ENCODE data around the gene OBSCN.

Gene OBSCN

DNA sequence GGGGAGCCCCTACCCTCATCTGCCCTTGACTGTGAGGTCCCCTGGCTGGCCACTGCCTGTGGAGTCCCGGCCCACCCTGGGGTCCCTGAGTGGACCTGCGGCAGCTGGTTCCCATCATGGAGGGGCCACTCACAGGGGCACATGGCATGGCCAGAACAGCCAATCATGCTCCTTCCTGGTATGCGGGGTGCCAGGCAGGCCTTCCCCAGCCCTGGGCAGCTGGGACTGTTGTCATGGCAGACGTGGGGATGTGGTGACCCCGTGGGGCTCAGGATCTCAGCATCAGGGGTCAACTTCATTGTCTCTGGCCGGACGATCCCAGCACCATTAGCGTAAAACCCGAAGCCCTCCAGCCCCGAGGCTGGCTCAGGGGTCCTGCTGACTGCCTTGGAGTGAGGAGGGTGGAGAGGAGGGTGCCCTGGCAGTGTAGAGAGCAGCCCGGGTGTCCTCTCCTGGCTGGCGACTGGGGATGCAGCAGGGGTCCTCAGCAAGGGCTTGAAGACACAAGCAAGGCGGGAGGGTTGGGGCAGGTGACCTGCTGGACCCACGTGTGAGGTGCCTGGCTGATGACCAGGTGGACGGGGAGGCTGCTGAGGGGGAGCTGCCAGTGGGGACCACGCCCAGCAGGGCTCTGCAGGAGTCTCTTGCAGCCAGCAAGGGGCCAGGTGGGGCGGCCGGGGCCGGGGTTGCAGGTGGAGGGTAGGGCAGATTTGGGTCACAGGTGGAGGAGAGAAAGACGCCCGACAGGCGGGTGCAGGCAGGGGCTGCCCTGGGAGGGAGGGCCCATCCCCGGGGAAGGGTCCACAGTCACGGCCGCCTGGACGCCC lies 153.7 kb downstream of the OBSCN start:
- no peak for ATAC-seq

DNA sequence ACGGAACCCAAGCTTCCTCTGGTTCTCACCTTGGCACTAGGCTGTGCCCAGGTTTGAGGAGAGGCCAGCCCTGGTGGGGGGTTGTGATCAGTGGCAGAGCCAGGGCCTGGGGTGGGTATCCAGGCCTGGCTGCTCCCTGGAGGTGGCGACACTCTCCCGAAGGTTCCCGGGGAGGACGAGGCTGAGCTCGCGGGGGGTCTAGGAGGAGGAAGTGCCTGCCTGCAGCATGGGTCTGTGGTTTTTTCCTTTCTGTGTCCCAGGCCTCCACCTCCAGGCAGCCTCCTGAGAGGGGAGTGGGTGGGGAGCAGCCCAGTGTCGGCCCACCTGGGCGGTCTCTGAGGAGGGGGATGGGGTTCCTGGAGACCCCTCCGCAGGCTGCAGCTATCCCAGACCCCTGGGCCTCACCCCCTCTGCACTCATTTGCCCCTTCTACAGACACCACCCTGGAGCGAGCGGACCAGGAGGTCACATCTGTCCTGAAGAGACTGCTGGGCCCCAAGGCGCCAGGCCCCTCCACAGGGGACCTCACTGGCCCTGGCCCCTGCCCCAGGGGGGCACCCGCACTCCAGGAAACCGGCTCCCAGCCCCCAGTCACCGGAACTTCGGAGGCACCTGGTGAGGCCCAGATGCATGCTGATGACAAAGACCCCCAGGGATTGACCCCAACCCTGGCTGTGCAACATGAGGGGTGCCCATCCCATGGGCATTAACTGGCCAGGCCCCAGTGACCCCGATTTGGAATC lies 154.5 kb downstream of the OBSCN start:
- no peak for ATAC-seq

DNA sequence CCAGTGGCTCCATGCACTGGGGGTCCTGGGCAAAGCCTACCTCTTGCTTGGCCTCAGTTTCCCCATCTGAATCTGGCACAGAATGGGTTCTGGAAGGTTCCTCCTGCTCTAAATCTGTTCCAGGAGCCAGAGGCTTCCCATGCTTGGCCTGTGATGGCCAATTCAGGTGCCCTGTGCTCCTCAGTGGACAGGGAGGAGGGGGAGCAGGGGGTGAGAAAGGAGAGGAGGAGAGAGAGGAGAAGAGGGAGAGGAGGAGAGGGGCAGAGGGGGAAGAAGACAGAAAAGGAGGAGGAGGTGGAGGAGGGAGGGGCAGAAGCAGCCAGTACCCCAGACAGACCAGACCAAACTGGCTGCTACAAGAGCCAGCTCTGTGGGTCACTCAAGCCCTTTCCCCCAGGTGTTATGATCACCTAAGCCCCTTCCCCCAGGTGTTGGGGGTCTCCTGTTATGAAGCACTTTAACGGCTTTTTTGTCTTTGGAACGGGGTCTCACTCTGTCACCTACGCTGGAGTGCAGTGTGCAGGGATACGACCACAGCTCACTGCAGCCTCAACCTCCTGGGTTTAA lies 155.1 kb downstream of the OBSCN start:
- ATAC-seq: no peak

DNA sequence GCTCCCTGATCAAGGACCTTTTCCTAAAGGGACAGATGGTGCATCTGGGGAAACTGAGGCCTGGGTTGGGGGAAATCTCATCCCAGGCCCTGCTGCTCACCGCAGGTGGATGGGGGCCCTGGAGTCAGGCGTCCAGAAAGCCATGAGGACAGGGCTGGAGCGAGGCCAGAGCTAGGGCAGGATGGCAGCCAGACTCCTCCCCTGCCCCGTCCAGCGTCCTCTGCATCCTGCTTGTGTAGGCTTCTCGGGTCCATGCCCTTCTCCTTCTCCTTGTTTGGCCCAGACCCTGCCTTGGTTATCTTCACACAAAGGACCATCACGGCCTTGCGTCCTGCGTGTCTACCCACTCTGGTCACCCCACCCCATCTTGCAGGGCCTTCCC lies 155.8 kb downstream of the OBSCN start:
- no peak for ATAC-seq

DNA sequence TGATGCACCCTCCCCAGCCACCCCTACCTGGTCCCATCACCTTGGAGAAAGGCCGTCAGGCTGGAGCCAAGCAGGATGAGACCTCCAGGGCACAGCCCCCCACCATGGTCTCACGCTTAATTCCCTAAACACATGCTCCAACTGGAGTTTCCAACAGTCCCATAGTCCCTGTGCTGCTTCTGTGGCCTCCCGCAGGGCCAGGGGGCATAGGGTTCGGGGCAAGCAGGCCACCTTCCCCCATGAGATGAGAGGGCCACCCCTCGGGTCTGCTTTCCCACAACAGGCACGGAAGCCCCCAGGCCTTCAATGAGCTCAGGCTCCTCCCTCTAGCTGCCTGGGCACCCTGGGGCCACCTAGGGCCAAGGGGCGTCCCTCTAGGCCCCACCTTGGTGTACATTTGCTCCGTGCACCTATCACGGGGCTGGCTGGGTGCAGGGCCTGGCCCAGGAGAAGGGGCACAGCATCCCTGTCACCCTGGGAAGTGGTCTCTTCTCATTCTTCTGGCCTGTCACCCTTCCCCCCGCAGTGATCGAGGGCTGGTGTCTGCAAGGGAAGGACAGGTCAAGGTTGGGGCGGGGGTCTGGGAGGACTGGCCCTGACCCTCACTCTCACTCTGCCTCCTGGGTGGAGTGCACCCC lies 156.3 kb downstream of the OBSCN start:
- no peak for ATAC-seq

DNA sequence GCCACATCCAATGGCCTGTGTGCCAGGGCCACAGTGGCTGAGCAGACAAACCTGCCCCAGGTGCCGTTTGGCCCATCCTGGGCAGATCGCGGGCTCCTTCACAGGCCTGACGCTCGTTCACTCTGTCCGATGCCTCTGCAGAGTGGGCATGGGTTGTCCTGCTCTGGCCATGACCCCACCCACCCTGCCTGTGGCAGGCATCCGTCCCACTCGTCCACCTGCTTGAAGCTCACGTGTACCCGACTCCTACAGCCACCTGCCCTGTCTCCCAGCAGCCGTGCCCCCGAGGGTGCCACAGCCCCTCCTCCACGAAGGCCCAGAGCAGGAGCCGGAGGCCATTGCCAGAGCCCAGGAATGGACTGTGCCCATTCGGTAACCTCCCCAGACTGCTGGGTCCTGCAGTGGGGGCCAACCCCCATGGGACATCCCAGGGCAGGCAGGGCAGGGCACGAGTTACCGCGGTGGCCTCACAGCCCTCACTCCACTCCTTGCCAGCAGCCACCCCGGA lies 156.9 kb downstream of the OBSCN start:
- no peak for ATAC-seq

DNA sequence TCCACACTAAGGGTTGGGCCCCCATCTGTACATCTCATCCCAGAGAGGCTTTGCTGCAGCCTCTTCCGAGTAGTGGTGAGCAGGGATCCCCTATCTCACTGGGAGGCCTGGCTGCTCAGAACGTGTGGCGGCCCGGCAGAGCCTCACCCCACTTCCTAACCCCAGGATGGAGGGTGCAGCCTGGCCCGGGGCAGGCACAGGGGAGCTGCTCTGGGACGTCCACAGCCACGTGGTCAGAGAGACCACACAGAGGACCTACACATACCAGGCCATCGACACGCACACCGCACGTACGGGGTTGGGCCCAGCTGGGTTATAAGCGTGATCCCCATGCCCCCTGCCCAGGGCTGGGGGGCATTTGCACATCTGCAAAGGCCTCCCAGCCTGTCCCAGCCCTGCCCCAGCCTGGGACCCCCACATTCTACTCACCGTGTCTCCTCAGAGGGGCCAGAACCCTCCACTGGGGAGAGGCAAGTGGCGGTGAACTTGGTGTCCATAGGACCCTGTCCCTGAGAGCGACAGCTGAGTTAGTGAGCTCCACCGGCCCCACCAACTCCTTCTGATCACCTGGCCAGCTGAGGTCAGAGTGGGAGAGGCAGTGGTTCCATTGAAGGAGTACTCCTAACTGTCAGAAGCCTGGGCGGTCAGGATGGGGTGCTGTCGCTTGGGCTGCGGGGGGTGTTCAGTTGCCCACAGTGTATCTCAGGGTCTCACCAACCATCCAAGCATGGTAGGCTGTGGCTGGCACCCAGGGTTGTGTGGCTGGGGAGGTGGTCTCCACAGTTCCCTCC lies 157.6 kb downstream of the OBSCN start:
- no peak for ATAC-seq

DNA sequence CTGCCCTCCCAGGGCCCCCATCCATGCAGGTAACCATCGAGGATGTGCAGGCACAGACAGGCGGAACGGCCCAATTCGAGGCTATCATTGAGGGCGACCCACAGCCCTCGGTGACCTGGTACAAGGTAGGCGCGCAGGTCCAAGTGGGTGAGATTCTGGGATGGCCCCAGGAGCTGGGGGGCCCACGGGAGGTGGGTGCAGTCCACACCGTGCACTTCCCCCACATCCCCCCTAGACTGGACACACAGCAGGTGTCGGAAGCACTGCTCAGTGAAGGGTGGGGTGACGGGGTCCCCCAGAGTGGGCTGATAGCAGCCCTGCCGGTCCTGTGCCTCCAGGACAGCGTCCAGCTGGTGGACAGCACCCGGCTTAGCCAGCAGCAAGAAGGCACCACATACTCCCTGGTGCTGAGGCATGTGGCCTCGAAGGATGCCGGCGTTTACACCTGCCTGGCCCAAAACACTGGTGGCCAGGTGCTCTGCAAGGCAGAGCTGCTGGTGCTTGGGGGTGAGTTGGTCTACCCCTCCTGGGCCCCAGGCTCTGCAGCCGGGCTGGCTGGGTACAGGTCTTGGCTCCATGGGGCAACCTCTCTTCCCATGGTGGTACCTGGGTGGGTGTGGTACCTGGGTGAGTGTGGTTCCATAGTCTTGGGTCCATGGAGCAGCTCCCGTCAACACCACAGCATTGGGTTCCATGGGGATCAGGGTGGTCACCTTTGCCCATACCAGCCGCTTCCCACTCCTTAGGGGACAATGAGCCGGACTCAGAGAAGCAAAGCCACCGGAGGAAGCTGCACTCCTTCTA lies 158.4 kb downstream of the OBSCN start:
- ATAC-seq: no peak

DNA sequence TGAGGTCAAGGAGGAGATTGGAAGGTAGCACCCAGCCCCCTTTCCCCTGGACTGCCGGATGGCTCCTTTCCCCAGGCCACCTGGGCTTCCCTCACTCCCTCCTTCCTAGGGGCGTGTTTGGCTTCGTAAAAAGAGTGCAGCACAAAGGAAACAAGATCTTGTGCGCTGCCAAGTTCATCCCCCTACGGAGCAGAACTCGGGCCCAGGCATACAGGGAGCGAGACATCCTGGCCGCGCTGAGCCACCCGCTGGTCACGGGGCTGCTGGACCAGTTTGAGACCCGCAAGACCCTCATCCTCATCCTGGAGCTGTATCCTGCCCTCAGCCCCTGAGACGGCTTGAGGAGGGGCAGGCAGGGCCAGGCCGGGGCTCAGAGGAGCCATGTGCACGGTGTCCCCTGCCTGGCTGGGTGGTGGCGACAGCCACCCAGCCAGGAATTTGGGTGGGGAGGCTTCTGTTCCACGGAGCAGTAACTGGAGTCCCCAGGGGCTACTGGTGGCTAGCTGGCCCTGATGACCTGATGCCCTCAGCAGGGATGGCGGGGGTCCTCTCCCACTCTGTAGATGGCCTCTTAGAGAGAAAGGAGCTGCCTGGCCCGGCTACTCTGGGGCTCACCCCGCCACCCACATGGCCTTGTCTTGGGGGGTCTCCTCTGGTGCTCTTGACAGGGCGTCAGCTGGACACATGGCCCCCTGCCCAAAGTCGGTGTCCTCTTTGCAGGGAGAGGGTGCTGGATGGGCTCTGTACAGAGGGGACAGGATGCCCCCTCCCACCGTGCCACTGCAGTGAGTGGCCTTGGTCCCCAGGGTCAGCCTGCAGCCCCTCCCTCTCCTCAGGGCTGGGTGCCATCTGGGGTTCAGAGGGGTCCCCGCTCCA lies 159.3 kb downstream of the OBSCN start:
- ATAC-seq: no peak

DNA sequence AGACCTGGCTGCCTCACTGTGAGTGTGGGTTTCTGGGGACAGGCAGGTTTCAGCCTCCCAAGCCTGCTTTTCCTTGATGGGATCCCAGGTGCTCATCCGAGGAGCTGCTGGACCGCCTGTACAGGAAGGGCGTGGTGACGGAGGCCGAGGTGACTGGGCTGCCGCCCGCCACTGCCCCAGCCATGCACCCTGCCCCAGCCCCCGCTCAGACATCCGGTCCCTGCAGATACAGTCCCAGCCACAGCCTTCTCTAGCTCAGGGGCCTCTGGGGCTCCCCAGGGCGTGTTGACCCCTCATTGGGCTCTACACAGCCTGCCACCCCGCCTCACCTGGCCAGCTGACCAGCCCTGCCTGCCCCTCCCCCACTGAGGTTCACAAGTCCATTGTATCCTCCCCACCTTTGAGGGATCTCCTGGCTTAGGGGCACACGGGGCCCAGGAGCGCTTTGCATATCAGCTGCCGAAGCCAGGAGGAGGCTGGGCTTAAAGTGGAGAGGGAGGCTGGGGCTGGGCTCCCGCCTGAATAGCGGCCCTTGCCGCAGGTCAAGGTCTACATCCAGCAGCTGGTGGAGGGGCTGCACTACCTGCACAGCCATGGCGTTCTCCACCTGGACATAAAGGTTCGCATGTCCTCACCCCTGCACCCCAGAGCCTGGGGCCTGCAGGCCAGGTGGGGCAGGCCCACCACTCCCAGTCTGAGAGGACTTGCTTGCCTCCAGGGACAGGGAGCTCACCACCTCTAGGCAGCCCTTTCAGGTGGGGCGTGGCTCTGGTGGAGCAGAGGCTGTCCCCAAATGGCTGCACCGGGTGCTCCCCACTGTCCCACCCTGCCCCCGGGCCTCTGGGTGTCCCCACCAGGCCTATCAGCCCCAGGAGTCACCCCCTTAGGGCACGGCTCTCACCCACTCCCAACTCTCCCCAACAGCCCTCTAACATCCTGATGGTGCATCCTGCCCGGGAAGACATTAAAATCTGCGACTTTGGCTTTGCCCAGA lies 160.3 kb downstream of the OBSCN start:
- ATAC-seq: no peak

DNA sequence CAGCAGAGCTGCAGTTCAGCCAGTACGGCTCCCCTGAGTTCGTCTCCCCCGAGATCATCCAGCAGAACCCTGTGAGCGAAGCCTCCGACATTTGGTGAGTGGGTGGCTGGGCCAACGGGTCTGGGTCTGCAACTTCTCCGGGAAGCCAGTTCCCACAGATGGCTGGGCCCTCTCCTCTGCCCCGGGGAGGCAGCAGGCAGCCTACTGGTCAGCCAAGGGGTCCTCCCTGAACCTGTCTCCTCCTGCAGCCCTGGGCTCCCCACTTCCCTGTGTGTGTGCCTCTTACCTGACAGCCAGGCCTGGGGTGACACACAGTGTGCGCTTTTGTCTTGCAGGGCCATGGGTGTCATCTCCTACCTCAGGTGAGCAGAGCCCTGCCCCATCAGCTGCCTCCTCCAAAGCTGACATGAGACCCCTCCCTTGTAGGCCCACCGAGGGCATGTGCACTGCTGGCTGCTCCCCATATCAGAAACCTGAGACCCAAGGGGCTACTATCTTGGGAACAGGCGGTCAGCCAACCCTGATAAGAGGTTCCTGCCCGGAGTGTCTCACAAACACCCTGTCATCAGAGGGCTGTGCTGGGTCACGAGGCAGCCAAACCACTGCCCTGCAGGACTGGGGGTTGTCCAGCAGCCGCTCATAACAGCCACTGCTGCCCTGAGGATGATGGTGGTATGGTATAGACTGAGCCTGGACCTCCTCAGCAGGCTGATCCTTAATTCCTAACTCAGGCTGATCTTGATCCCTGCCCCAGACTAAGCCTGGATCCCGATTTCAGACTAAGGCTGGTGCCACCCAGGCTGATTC lies 161.2 kb downstream of the OBSCN start:
- peak in 1 of 2 donors; percentile 10 for ATAC-seq

DNA sequence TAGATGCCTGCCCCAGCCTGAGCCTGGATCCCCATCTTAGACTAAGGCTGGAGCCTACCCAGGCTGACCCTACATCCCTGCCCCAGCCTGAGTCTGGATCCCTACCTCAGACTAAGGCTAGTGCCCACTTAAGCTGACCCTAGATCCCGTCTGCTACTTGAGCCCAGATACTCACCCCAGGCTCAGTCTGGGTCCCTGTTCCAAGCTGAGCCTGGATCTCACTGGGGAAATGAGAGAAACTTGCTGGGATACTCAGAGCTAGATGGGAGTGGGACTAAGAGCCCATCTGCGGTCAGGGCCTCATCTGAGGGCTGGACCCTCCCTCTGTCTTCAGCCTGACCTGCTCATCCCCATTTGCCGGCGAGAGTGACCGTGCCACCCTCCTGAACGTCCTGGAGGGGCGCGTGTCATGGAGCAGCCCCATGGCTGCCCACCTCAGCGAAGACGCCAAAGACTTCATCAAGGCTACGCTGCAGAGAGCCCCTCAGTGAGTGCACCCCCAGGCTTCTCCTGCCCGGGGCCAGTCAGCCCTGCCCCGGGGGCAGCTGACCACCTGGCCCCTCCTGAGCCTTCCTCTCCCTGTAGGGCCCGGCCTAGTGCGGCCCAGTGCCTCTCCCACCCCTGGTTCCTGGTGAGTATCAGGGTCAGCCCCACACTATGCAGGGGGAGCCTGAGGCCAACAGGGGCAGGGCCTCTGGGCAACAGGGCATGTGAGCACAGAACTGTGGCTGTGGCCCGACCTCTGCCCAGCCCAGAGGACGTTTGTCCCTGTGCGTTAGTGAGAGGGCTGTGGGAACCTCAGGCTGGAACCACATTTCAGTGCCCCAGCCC lies 162.0 kb downstream of the OBSCN start:
- no peak for ATAC-seq

DNA sequence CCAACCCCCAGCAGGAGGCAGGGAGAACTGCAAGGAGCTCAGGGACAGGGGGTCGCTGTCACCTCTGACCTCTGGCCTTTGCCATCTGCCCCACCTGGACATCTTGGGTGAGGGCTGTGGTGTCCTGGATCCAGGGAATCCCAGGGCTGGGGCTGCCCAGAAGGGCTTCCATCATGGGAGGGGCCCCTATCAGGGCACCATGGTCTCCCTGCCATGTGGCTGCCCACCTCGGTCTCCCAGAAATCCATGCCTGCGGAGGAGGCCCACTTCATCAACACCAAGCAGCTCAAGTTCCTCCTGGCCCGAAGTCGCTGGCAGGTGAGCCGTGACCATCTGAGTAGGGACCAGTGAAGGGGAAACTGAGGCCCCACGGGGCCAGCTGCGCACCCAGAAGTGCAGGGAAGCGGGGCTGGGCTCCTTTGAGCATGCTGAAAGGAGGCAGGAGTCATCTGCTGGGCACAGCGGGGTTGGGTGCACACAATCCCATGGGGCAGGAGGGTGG lies 162.6 kb downstream of the OBSCN start:
- no peak for ATAC-seq

DNA sequence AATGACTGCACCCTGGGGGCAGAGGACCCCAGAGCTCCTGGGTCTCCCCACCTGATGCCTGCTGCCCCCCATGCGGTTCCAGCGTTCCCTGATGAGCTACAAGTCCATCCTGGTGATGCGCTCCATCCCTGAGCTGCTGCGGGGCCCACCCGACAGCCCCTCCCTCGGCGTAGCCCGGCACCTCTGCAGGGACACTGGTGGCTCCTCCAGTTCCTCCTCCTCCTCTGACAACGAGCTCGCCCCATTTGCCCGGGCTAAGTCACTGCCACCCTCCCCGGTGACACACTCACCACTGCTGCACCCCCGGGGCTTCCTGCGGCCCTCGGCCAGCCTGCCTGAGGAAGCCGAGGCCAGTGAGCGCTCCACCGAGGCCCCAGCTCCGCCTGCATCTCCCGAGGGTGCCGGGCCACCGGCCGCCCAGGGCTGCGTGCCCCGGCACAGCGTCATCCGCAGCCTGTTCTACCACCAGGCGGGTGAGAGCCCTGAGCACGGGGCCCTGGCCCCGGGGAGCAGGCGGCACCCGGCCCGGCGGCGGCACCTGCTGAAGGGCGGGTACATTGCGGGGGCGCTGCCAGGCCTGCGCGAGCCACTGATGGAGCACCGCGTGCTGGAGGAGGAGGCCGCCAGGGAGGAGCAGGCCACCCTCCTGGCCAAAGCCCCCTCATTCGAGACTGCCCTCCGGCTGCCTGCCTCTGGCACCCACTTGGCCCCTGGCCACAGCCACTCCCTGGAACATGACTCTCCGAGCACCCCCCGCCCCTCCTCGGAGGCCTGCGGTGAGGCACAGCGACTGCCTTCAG lies 163.3 kb downstream of the OBSCN start:
- ATAC-seq: no peak

DNA sequence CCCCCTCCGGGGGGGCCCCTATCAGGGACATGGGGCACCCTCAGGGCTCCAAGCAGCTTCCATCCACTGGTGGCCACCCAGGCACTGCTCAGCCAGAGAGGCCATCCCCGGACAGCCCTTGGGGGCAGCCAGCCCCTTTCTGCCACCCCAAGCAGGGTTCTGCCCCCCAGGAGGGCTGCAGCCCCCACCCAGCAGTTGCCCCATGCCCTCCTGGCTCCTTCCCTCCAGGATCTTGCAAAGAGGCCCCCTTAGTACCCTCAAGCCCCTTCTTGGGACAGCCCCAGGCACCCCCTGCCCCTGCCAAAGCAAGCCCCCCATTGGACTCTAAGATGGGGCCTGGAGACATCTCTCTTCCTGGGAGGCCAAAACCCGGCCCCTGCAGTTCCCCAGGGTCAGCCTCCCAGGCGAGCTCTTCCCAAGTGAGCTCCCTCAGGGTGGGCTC lies 163.9 kb downstream of the OBSCN start:
- no peak for ATAC-seq
